ENCODE measurements around the gene EXOC2.

The EXOC2 gene

DNA sequence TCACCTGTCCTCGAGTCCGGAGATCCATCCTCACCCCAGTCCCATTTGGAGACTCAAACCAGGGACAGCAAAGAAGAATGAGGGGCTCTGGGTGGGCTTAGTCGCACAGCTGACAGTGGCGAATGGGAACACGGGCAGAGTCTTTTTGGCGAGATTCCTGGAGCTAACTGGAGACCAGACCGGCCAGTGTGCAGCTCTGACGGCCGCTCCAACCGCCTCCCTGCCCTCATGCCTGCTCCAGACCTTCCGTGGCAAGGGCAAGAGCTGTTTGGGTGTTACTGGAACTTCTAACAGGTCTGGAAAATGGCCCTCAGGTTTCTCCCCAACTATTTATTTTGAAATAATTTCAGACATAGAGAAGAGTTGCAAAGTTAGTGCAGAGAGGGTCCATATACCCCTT, 225.8 kb downstream of the EXOC2 start:
- no peak for TF ChIP-seq ZNF8 (CRISPR knock-in tag; IDR thresholded peaks at IDR 0.05)
- TF ChIP-seq ZFP3 (CRISPR knock-in tag; IDR thresholded peaks at IDR 0.05) = no peak
- no peak for TF ChIP-seq CSDC2 (CRISPR knock-in tag; IDR thresholded peaks at IDR 0.05)
- TF ChIP-seq, protein P1, sequence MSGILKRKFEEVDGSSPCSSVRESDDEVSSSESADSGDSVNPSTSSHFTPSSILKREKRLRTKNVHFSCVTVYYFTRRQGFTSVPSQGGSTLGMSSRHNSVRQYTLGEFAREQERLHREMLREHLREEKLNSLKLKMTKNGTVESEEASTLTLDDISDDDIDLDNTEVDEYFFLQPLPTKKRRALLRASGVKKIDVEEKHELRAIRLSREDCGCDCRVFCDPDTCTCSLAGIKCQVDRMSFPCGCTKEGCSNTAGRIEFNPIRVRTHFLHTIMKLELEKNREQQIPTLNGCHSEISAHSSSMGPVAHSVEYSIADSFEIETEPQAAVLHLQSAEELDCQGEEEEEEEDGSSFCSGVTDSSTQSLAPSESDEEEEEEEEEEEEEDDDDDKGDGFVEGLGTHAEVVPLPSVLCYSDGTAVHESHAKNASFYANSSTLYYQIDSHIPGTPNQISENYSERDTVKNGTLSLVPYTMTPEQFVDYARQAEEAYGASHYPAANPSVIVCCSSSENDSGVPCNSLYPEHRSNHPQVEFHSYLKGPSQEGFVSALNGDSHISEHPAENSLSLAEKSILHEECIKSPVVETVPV (CRISPR knock-in tag; IDR thresholded peaks at IDR 0.05) = no peak
- TF ChIP-seq ARNTL (CRISPR knock-in tag; IDR thresholded peaks at IDR 0.05; ENCODE audit: borderline replicate concordance, low read depth) = no peak
- no peak for TF ChIP-seq RARB (CRISPR knock-in tag; IDR thresholded peaks at IDR 0.05)
- no peak for TF ChIP-seq BACH2 (CRISPR knock-in tag; IDR thresholded peaks at IDR 0.05; ENCODE audit: borderline replicate concordance)
- TF ChIP-seq GLIS3 (CRISPR knock-in tag; IDR thresholded peaks at IDR 0.05) = no peak
- no peak for TF ChIP-seq ESRRG (CRISPR knock-in tag; IDR thresholded peaks at IDR 0.05)
- no peak for TF ChIP-seq TCF4 (CRISPR knock-in tag; IDR thresholded peaks at IDR 0.05; ENCODE audit: borderline replicate concordance)
- TF ChIP-seq PPARA (CRISPR knock-in tag; IDR thresholded peaks at IDR 0.05; ENCODE audit: borderline replicate concordance) = no peak
- TF ChIP-seq TOX (CRISPR knock-in tag; IDR thresholded peaks at IDR 0.05; ENCODE audit: borderline replicate concordance) = no peak
- TF ChIP-seq ZNF70 (CRISPR knock-in tag; IDR thresholded peaks at IDR 0.05) = no peak
- TF ChIP-seq, protein P2, sequence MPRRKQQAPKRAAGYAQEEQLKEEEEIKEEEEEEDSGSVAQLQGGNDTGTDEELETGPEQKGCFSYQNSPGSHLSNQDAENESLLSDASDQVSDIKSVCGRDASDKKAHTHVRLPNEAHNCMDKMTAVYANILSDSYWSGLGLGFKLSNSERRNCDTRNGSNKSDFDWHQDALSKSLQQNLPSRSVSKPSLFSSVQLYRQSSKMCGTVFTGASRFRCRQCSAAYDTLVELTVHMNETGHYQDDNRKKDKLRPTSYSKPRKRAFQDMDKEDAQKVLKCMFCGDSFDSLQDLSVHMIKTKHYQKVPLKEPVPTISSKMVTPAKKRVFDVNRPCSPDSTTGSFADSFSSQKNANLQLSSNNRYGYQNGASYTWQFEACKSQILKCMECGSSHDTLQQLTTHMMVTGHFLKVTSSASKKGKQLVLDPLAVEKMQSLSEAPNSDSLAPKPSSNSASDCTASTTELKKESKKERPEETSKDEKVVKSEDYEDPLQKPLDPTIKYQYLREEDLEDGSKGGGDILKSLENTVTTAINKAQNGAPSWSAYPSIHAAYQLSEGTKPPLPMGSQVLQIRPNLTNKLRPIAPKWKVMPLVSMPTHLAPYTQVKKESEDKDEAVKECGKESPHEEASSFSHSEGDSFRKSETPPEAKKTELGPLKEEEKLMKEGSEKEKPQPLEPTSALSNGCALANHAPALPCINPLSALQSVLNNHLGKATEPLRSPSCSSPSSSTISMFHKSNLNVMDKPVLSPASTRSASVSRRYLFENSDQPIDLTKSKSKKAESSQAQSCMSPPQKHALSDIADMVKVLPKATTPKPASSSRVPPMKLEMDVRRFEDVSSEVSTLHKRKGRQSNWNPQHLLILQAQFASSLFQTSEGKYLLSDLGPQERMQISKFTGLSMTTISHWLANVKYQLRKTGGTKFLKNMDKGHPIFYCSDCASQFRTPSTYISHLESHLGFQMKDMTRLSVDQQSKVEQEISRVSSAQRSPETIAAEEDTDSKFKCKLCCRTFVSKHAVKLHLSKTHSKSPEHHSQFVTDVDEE (CRISPR knock-in tag; IDR thresholded peaks at IDR 0.05) = no peak
- TF ChIP-seq, protein P3, sequence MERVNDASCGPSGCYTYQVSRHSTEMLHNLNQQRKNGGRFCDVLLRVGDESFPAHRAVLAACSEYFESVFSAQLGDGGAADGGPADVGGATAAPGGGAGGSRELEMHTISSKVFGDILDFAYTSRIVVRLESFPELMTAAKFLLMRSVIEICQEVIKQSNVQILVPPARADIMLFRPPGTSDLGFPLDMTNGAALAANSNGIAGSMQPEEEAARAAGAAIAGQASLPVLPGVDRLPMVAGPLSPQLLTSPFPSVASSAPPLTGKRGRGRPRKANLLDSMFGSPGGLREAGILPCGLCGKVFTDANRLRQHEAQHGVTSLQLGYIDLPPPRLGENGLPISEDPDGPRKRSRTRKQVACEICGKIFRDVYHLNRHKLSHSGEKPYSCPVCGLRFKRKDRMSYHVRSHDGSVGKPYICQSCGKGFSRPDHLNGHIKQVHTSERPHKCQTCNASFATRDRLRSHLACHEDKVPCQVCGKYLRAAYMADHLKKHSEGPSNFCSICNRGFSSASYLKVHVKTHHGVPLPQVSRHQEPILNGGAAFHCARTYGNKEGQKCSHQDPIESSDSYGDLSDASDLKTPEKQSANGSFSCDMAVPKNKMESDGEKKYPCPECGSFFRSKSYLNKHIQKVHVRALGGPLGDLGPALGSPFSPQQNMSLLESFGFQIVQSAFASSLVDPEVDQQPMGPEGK (CRISPR knock-in tag; IDR thresholded peaks at IDR 0.05; ENCODE audit: borderline replicate concordance) = no peak
- no peak for TF ChIP-seq ISL1 (CRISPR knock-in tag; IDR thresholded peaks at IDR 0.05)
- TF ChIP-seq OSR1 (CRISPR knock-in tag; IDR thresholded peaks at IDR 0.05) = no peak
- TF ChIP-seq, protein P4, sequence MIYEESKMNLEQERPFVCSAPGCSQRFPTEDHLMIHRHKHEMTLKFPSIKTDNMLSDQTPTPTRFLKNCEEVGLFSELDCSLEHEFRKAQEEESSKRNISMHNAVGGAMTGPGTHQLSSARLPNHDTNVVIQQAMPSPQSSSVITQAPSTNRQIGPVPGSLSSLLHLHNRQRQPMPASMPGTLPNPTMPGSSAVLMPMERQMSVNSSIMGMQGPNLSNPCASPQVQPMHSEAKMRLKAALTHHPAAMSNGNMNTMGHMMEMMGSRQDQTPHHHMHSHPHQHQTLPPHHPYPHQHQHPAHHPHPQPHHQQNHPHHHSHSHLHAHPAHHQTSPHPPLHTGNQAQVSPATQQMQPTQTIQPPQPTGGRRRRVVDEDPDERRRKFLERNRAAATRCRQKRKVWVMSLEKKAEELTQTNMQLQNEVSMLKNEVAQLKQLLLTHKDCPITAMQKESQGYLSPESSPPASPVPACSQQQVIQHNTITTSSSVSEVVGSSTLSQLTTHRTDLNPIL (CRISPR knock-in tag; IDR thresholded peaks at IDR 0.05; ENCODE audit: low read depth) = no peak
- no peak for TF ChIP-seq ZFP30 (CRISPR knock-in tag; IDR thresholded peaks at IDR 0.05)
- no peak for ATAC-seq

DNA sequence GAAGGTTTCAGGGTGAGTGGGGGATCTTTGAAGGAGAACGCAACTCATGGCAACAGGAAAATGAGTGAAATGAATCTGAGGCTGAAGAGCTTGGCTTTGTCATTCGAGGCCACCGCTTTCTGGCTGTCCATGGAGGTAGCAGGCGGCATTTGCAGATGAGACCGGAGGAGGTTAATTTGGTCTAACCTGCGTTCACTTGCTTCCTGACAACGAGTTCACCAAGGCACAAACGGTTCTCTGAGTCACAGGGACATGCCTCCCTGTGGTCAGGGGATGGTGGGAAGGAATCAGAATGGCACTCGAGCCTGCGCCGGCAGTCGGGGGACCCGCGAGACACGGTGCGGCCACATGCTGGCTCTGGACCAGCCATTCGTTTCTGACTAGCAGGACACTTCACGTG, 226.4 kb downstream of the EXOC2 start:
- no peak for ATAC-seq
- TF ChIP-seq, protein P1 (CRISPR knock-in tag; IDR thresholded peaks at IDR 0.05) = no peak
- TF ChIP-seq, protein P3 (CRISPR knock-in tag; IDR thresholded peaks at IDR 0.05; ENCODE audit: borderline replicate concordance) = no peak
- TF ChIP-seq ZNF70 (CRISPR knock-in tag; IDR thresholded peaks at IDR 0.05) (no peak), ZNF565 (CRISPR knock-in tag; conservative IDR thresholded peaks at IDR 0.05; ENCODE audit: low read depth) (no peak), ZNF8 (CRISPR knock-in tag; IDR thresholded peaks at IDR 0.05) (no peak), SNAI2 (CRISPR knock-in tag; IDR thresholded peaks at IDR 0.05) (no peak), ZFP3 (CRISPR knock-in tag; IDR thresholded peaks at IDR 0.05) (no peak), OSR1 (CRISPR knock-in tag; IDR thresholded peaks at IDR 0.05) (no peak), ARNTL (CRISPR knock-in tag; IDR thresholded peaks at IDR 0.05; ENCODE audit: borderline replicate concordance, low read depth) (no peak), CSDC2 (CRISPR knock-in tag; IDR thresholded peaks at IDR 0.05) (no peak), RARB (CRISPR knock-in tag; IDR thresholded peaks at IDR 0.05) (no peak), ISL1 (CRISPR knock-in tag; IDR thresholded peaks at IDR 0.05) (no peak), TOX (CRISPR knock-in tag; IDR thresholded peaks at IDR 0.05; ENCODE audit: borderline replicate concordance) (no peak)
- TF ChIP-seq, protein P2 (CRISPR knock-in tag; IDR thresholded peaks at IDR 0.05) = no peak
- TF ChIP-seq, protein P5, sequence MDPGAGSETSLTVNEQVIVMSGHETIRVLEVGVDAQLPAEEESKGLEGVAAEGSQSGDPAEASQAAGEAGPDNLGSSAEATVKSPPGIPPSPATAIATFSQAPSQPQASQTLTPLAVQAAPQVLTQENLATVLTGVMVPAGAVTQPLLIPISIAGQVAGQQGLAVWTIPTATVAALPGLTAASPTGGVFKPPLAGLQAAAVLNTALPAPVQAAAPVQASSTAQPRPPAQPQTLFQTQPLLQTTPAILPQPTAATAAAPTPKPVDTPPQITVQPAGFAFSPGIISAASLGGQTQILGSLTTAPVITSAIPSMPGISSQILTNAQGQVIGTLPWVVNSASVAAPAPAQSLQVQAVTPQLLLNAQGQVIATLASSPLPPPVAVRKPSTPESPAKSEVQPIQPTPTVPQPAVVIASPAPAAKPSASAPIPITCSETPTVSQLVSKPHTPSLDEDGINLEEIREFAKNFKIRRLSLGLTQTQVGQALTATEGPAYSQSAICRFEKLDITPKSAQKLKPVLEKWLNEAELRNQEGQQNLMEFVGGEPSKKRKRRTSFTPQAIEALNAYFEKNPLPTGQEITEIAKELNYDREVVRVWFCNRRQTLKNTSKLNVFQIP (CRISPR knock-in tag; IDR thresholded peaks at IDR 0.05; ENCODE audit: borderline replicate concordance, low read depth) = no peak

Measured in SK-N-SH treated with all-trans-retinoic acid at 6 μM for 48 hours (cell line).